Measurements from ENCODE around the gene KREMEN1. TPM values are rescaled to one million over a fixed set of nuclear protein-coding genes. Genes with fewer than 3 reads are reported as not detected.

Gene KREMEN1
- total and polyA plus RNA-seq, 9 of the 15 experiments (the other 6 are each of a cell fraction or from before 2014, with no cell fraction given) = 0.69 to 11.5 (median 4.3) TPM

DNA sequence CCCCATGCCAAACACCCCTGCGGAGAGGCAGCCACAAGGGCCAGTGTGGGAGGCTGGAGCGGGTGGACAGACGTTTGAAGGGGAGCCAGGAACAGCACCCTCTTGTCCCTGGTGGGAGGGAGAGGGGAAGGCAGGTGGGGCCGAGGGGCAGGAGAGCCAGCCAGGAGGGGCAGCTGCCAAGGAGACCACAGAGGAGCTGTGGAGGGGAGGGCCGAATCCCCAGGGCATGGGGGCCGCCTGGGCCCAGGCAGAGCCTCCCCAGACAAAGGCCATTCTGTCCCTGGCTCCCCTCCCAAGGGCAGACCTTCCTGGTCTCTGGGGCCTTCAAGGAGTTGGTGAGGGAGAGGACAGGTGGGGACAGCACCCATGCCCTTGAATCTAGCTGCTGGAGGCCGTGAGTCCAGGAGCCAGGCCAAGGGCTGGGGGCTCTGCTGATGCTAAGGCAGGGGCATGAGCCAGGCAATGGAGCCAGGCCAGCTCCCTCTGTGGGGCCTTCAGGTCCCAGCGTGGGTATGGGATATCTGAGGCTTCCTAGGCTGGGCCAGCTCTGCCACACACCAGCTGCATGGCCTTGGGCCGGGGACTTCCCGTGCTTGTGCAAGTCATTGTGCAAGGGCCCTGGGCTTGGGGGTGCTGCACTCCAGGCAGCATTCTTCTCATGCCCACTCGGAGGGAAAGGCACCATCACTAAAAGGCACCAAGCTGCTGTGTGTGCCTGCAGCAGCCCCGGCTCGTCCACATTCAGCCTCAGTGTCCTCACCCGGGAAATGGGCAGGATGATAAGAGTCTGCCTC, 144.2 kb downstream of the KREMEN1 start:
- Histone ChIP-seq H3K27me3 (ENCODE audit: control insufficient read depth in 2 of 2, insufficient read depth in 2 of 2, low read length in 2 of 2) (no peaks in the 10 kb centered on the region), H2AFZ (ENCODE audit: low read depth, low read length) (no peak overlapping the region), H3K79me2 (ENCODE audit: control insufficient read depth, insufficient read depth, low read length) (no peaks in the 10 kb centered on the region), H3K4me1 (replicated peaks in 1 of 2; ENCODE audit: control insufficient read depth in 2 of 2, insufficient read depth in 2 of 2, low read length in 2 of 2) (peaks cover 0 to 7% of the 10 kb centered on the region in 2 experiments; a peak in 1 of 5 replicates), H3K4me2 (ENCODE audit: insufficient read depth, low read length) (no peak overlapping the region), H4K20me1 (replicated peaks; ENCODE audit: control insufficient read depth, insufficient read depth, low read length) (no peaks in the 10 kb centered on the region), H3K4me3 (no peak overlapping the region), H3K9ac (ENCODE audit: insufficient read depth in 1 of 2, low read depth in 2 of 2, low read length in 2 of 2) (no peak overlapping the region), H3K36me3 (ENCODE audit: control insufficient read depth, insufficient read depth, low read length) (no peaks in the 10 kb centered on the region), H3K9me1 (ENCODE audit: control insufficient read depth, insufficient read depth, low read length) (no peaks in the 10 kb centered on the region), H3K9me3 (replicated peaks; ENCODE audit: control insufficient read depth, insufficient read depth, low read depth, low read length) (no peaks in the 10 kb centered on the region), H3K27ac (ENCODE audit: extremely low read depth, low read depth, low read length) (no peak overlapping the region)
- ChIA-PET POLR2A (interaction anchor here (1.0 to 1.3 kb wide), 2 partner anchors 9 to 13 kb away, joined by 4 read pairs; no protein-coding TSS in a partner anchor), CTCF (ENCODE audit: low intra/inter-chr PET ratio) (no interaction called here)
- TF ChIP-seq GABPB2 (CRISPR knock-in tag; conservative IDR thresholded peaks at IDR 0.05) (no peak), RBFOX2 (IDR thresholded peaks at IDR 0.05; ENCODE audit: low read depth, low read length) (peak; percentile 29; the same call in 1 of the 2 replicates), RFX5 (IDR thresholded peaks at IDR 0.05; ENCODE audit: low read depth, low read length) (no peak), POLR2G (IDR thresholded peaks at IDR 0.05; ENCODE audit: low read depth, low read length) (peak; percentile 29), SAP30 (IDR thresholded peaks at IDR 0.05; ENCODE audit: borderline replicate concordance, insufficient read depth, low read depth, low read length, poor library complexity, severe bottlenecking) (no peak)
- TF ChIP-seq, protein P1, sequence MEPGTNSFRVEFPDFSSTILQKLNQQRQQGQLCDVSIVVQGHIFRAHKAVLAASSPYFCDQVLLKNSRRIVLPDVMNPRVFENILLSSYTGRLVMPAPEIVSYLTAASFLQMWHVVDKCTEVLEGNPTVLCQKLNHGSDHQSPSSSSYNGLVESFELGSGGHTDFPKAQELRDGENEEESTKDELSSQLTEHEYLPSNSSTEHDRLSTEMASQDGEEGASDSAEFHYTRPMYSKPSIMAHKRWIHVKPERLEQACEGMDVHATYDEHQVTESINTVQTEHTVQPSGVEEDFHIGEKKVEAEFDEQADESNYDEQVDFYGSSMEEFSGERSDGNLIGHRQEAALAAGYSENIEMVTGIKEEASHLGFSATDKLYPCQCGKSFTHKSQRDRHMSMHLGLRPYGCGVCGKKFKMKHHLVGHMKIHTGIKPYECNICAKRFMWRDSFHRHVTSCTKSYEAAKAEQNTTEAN (CRISPR knock-in tag; IDR thresholded peaks at IDR 0.05) = no peak
- WGBS (ENCODE audit: insufficient coverage, low coverage, missing lambda C conversion rate) = 65% methylated on average over 10 of the region's 14 CpGs
- FAIRE-seq (no peak), ATAC-seq (no peak), DNase-seq (ENCODE audit: extremely low read depth in 1 of 4, low spot score in 3 of 4) (peak in 1 of 4 experiments; percentile 7)
- in situ Hi-C loops (cut with MboI) (no loop called here), intact Hi-C loops (cut with micrococcal nuclease) (no loop called here)
- BruUV-seq (replicated peaks) = no TSS peak

Small RNAs within 50 kb of the gene (small RNA-seq; reads per million reads assigned to genes)
- gene RNU6-1219P = not detected
- not detected for gene RNU6-810P

Other genes starting within 250 kb of the KREMEN1 start
- 2.6 and 3.5 TPM in 2 replicates for gene ZNRF3, start 189.5 kb upstream of the KREMEN1 start, total RNA-seq (2014; rRNA removed)
- 1.5 and 1.6 TPM in 2 replicates for gene ZNRF3, start 189.5 kb upstream of the KREMEN1 start, total RNA-seq (2014; rRNA removed; fragmentation: Illumina TruSeq; extraction: Trizol)
- gene ZNRF3, start 189.5 kb upstream of the KREMEN1 start, total RNA-seq (2015; rRNA removed; fragmentation: Illumina TruSeq; extraction: Trizol) = 2.0 and 2.3 TPM in 2 replicates
- gene ZNRF3, start 189.5 kb upstream of the KREMEN1 start, total RNA-seq (2021) = 5.9 and 6.1 TPM in 2 replicates
- gene ZNRF3, start 189.5 kb upstream of the KREMEN1 start, polyA plus RNA-seq (2011; rRNA removed) = 1.0 and 1.1 TPM in 2 replicates
- gene ZNRF3, start 189.5 kb upstream of the KREMEN1 start, polyA plus RNA-seq (2014; fragmentation: Illumina TruSeq; extraction: Trizol) = 1.7 and 2.4 TPM in 2 replicates
- gene ZNRF3, start 189.5 kb upstream of the KREMEN1 start, polyA plus RNA-seq (2014; fragmentation: Nextera tagmentation; extraction: Ambion mirVana) = under 1 TPM; 0.41 to 0.58 TPM
- gene ZNRF3, start 189.5 kb upstream of the KREMEN1 start, polyA plus RNA-seq (2014; rRNA removed) = 2.9 and 4.2 TPM in 2 replicates
- gene C22orf31, start 11.2 kb upstream of the KREMEN1 start, total RNA-seq (2014; rRNA removed) = not detected in 2 replicates
- gene C22orf31, start 11.2 kb upstream of the KREMEN1 start, total RNA-seq (2014; rRNA removed; fragmentation: Illumina TruSeq; extraction: Trizol) = not detected in 2 replicates
- not detected in 2 replicates for gene C22orf31, start 11.2 kb upstream of the KREMEN1 start, total RNA-seq (2015; rRNA removed; fragmentation: Illumina TruSeq; extraction: Trizol)
- gene C22orf31, start 11.2 kb upstream of the KREMEN1 start, total RNA-seq (2021) = not detected in 2 replicates
- gene C22orf31, start 11.2 kb upstream of the KREMEN1 start, polyA plus RNA-seq (2011; rRNA removed) = not detected in 2 replicates
- not detected in 2 replicates for gene C22orf31, start 11.2 kb upstream of the KREMEN1 start, polyA plus RNA-seq (2014; fragmentation: Illumina TruSeq; extraction: Trizol)
- gene C22orf31, start 11.2 kb upstream of the KREMEN1 start, polyA plus RNA-seq (2014; fragmentation: Nextera tagmentation; extraction: Ambion mirVana) = not detected
- gene C22orf31, start 11.2 kb upstream of the KREMEN1 start, polyA plus RNA-seq (2014; rRNA removed) = not detected in 2 replicates
- 5.5 and 6.9 TPM in 2 replicates for gene EMID1, start 132.9 kb downstream of the KREMEN1 start, total RNA-seq (2014; rRNA removed)
- 0.80 and 0.91 TPM in 2 replicates for gene EMID1, start 132.9 kb downstream of the KREMEN1 start, total RNA-seq (2014; rRNA removed; fragmentation: Illumina TruSeq; extraction: Trizol)
- gene EMID1, start 132.9 kb downstream of the KREMEN1 start, total RNA-seq (2015; rRNA removed; fragmentation: Illumina TruSeq; extraction: Trizol) = 3.0 TPM in 2 replicates
- gene EMID1, start 132.9 kb downstream of the KREMEN1 start, total RNA-seq (2021) = 5.7 and 7.2 TPM in 2 replicates
- 2.7 and 3.0 TPM in 2 replicates for gene EMID1, start 132.9 kb downstream of the KREMEN1 start, polyA plus RNA-seq (2011; rRNA removed)
- 1.6 and 2.6 TPM in 2 replicates for gene EMID1, start 132.9 kb downstream of the KREMEN1 start, polyA plus RNA-seq (2014; fragmentation: Illumina TruSeq; extraction: Trizol)
- under 1 TPM; 0.15 to 0.17 TPM for gene EMID1, start 132.9 kb downstream of the KREMEN1 start, polyA plus RNA-seq (2014; fragmentation: Nextera tagmentation; extraction: Ambion mirVana)
- gene EMID1, start 132.9 kb downstream of the KREMEN1 start, polyA plus RNA-seq (2014; rRNA removed) = 4.9 and 6.9 TPM in 2 replicates
- gene RHBDD3, start 194.9 kb downstream of the KREMEN1 start, total RNA-seq (2014; rRNA removed) = 30.9 and 37.1 TPM in 2 replicates
- gene RHBDD3, start 194.9 kb downstream of the KREMEN1 start, total RNA-seq (2014; rRNA removed; fragmentation: Illumina TruSeq; extraction: Trizol) = 7.3 and 8.5 TPM in 2 replicates
- gene RHBDD3, start 194.9 kb downstream of the KREMEN1 start, total RNA-seq (2015; rRNA removed; fragmentation: Illumina TruSeq; extraction: Trizol) = 18.0 and 20.8 TPM in 2 replicates
- gene RHBDD3, start 194.9 kb downstream of the KREMEN1 start, total RNA-seq (2021) = 29.9 and 30.3 TPM in 2 replicates
- gene RHBDD3, start 194.9 kb downstream of the KREMEN1 start, polyA plus RNA-seq (2011; rRNA removed) = 14.0 and 17.4 TPM in 2 replicates
- gene RHBDD3, start 194.9 kb downstream of the KREMEN1 start, polyA plus RNA-seq (2014; fragmentation: Illumina TruSeq; extraction: Trizol) = 10.2 and 20.1 TPM in 2 replicates
- 1 to 10 TPM in 1 of 2 experiments, under 1 TPM in 1; 0.32 to 1.2 TPM for gene RHBDD3, start 194.9 kb downstream of the KREMEN1 start, polyA plus RNA-seq (2014; fragmentation: Nextera tagmentation; extraction: Ambion mirVana)
- 35.6 and 39.3 TPM in 2 replicates for gene RHBDD3, start 194.9 kb downstream of the KREMEN1 start, polyA plus RNA-seq (2014; rRNA removed)
- gene EWSR1, start 195.2 kb downstream of the KREMEN1 start, total RNA-seq (2014; rRNA removed) = 283 and 302 TPM in 2 replicates
- gene EWSR1, start 195.2 kb downstream of the KREMEN1 start, total RNA-seq (2014; rRNA removed; fragmentation: Illumina TruSeq; extraction: Trizol) = 131 and 132 TPM in 2 replicates
- 172 and 181 TPM in 2 replicates for gene EWSR1, start 195.2 kb downstream of the KREMEN1 start, total RNA-seq (2015; rRNA removed; fragmentation: Illumina TruSeq; extraction: Trizol)
- 233 and 254 TPM in 2 replicates for gene EWSR1, start 195.2 kb downstream of the KREMEN1 start, total RNA-seq (2021)
- 239 and 279 TPM in 2 replicates for gene EWSR1, start 195.2 kb downstream of the KREMEN1 start, polyA plus RNA-seq (2011; rRNA removed)
- 375 and 450 TPM in 2 replicates for gene EWSR1, start 195.2 kb downstream of the KREMEN1 start, polyA plus RNA-seq (2014; fragmentation: Illumina TruSeq; extraction: Trizol)
- gene EWSR1, start 195.2 kb downstream of the KREMEN1 start, polyA plus RNA-seq (2014; fragmentation: Nextera tagmentation; extraction: Ambion mirVana) = 100 to 1,000 TPM in 1 of 2 experiments, 10 to 100 TPM in 1; 83.3 to 101 TPM
- 245 and 263 TPM in 2 replicates for gene EWSR1, start 195.2 kb downstream of the KREMEN1 start, polyA plus RNA-seq (2014; rRNA removed)
- gene GAS2L1, start 233.6 kb downstream of the KREMEN1 start, total RNA-seq (2014; rRNA removed) = 7.0 and 9.5 TPM in 2 replicates
- 1.3 and 1.5 TPM in 2 replicates for gene GAS2L1, start 233.6 kb downstream of the KREMEN1 start, total RNA-seq (2014; rRNA removed; fragmentation: Illumina TruSeq; extraction: Trizol)
- gene GAS2L1, start 233.6 kb downstream of the KREMEN1 start, total RNA-seq (2015; rRNA removed; fragmentation: Illumina TruSeq; extraction: Trizol) = 4.8 and 5.4 TPM in 2 replicates
- 19.7 and 21.4 TPM in 2 replicates for gene GAS2L1, start 233.6 kb downstream of the KREMEN1 start, total RNA-seq (2021)
- 3.2 and 5.1 TPM in 2 replicates for gene GAS2L1, start 233.6 kb downstream of the KREMEN1 start, polyA plus RNA-seq (2011; rRNA removed)
- gene GAS2L1, start 233.6 kb downstream of the KREMEN1 start, polyA plus RNA-seq (2014; fragmentation: Illumina TruSeq; extraction: Trizol) = 2.4 and 6.6 TPM in 2 replicates
- under 1 TPM; 0.56 to 0.94 TPM for gene GAS2L1, start 233.6 kb downstream of the KREMEN1 start, polyA plus RNA-seq (2014; fragmentation: Nextera tagmentation; extraction: Ambion mirVana)
- 14.3 and 17.2 TPM in 2 replicates for gene GAS2L1, start 233.6 kb downstream of the KREMEN1 start, polyA plus RNA-seq (2014; rRNA removed)
- 0.53 and 0.95 TPM in 2 replicates for gene RASL10A, start 242.7 kb downstream of the KREMEN1 start, total RNA-seq (2014; rRNA removed)
- 0.25 TPM in 1 of 2 replicates, not detected in the other for gene RASL10A, start 242.7 kb downstream of the KREMEN1 start, total RNA-seq (2014; rRNA removed; fragmentation: Illumina TruSeq; extraction: Trizol)
- gene RASL10A, start 242.7 kb downstream of the KREMEN1 start, total RNA-seq (2015; rRNA removed; fragmentation: Illumina TruSeq; extraction: Trizol) = not detected in 2 replicates
- gene RASL10A, start 242.7 kb downstream of the KREMEN1 start, total RNA-seq (2021) = 0.49 and 0.60 TPM in 2 replicates
- gene RASL10A, start 242.7 kb downstream of the KREMEN1 start, polyA plus RNA-seq (2011; rRNA removed) = 0.37 and 0.40 TPM in 2 replicates
- not detected in 2 replicates for gene RASL10A, start 242.7 kb downstream of the KREMEN1 start, polyA plus RNA-seq (2014; fragmentation: Illumina TruSeq; extraction: Trizol)
- under 1 TPM in 1 of 2 experiments, not detected in 1; 0.17 TPM for gene RASL10A, start 242.7 kb downstream of the KREMEN1 start, polyA plus RNA-seq (2014; fragmentation: Nextera tagmentation; extraction: Ambion mirVana)
- 0.54 and 1.2 TPM in 2 replicates for gene RASL10A, start 242.7 kb downstream of the KREMEN1 start, polyA plus RNA-seq (2014; rRNA removed)